ENCODE results near the gene ACTG1. TPM values are rescaled to one million over a fixed set of nuclear protein-coding genes. Genes with fewer than 3 reads are reported as not detected.

ACTG1 gene
- total RNA-seq, 1 experiment from 2014 or later = 4,160 TPM

- DNase-seq = no peak
- Mint-ChIP-seq H3K4me1 (0 out of 4 replicates have a peak, but pooled peaks cover 5 to 7% of the 10 kb centered on the region in 2 experiments), H3K27ac (no peak overlapping the region; a peak in 1 of 7 replicates), H3K27me3 (ENCODE audit: low read depth) (peaks cover 6% of the 10 kb centered on the region), H3K36me3 (ENCODE audit: insufficient read depth in 1 of 3, low read depth in 3 of 3) (peaks cover 6 to 27% (median 14%) of the 10 kb centered on the region in 3 experiments), H3K9me3 (no peaks in the 10 kb centered on the region), H3K4me3 (no peak overlapping the region)
- Histone ChIP-seq H2AK5ac (ENCODE audit: insufficient read length, low read length) (no peak overlapping the region), H3K4ac (ENCODE audit: low read depth, low read length) (no peak overlapping the region), H2BK5ac (ENCODE audit: insufficient read length, low read length) (no peak overlapping the region), H3K27ac (ENCODE audit: insufficient read length, low read depth, low read length) (no peak overlapping the region), H3K9me3 (ENCODE audit: control insufficient read depth, low read depth, low read length) (no peaks in the 10 kb centered on the region), H3K14ac (ENCODE audit: insufficient read depth, low read length) (no peak overlapping the region), H3K56ac (ENCODE audit: insufficient read length, low read depth, low read length) (no peak overlapping the region), H4K5ac (ENCODE audit: insufficient read length, low read depth, low read length) (no peak overlapping the region), H3K79me1 (ENCODE audit: insufficient read depth, low read depth, low read length, poor library complexity, severe bottlenecking) (no peaks in the 10 kb centered on the region), H2AFZ (ENCODE audit: low read length) (no peak overlapping the region), H4K8ac (replicated peaks; ENCODE audit: insufficient read length, low read depth, low read length) (no peak overlapping the region), H3K79me2 (ENCODE audit: insufficient read depth, low read length) (no peaks in the 10 kb centered on the region), H2BK12ac (ENCODE audit: insufficient read length, low read depth, low read length) (no peak overlapping the region), H3T11ph (ENCODE audit: low read length) (no peak overlapping the region), H3K9ac (ENCODE audit: extremely low read depth, insufficient read length, low read length) (no peak overlapping the region), H3K4me1 (ENCODE audit: insufficient read depth, low read length) (no peaks in the 10 kb centered on the region), H4K20me1 (ENCODE audit: control insufficient read depth, insufficient read depth, insufficient read length) (peaks cover 2% of the 10 kb centered on the region), H3K23me2 (ENCODE audit: insufficient read length, low read depth, low read length, poor library complexity, severe bottlenecking) (peaks cover 4% of the 10 kb centered on the region), H2BK120ac (ENCODE audit: low read depth, low read length, poor library complexity, severe bottlenecking) (no peak overlapping the region), H2BK20ac (ENCODE audit: low read depth, low read length, poor library complexity, severe bottlenecking) (no peak overlapping the region), H3K23ac (ENCODE audit: insufficient read length, low read depth, low read length) (no peak overlapping the region), H3K27me3 (ENCODE audit: insufficient read depth, low read length) (peaks cover 2% of the 10 kb centered on the region; the same call in 1 of the 2 replicates), H2BK15ac (ENCODE audit: low read depth, low read length) (no peak overlapping the region), H4K91ac (ENCODE audit: insufficient read length, low read depth, low read length) (no peak overlapping the region), H3K18ac (ENCODE audit: insufficient read length, low read depth, low read length) (no peak overlapping the region), H3K4me2 (ENCODE audit: insufficient read depth, insufficient read length, low read length) (no peak overlapping the region)
- no peak for TF ChIP-seq CTCF (conservative IDR thresholded peaks at IDR 0.05)
- WGBS (ENCODE audit: extremely low coverage, insufficient read length, low lambda C conversion rate) = no CpG with 5 or more reads among the region's 17 CpGs
These were observed 28.5 kb upstream of the ACTG1 start for GRCh38 chr17:81541123-81541522.

Measured in H9 (cell line).